NCI-H146 treated with DMSO at 0.1 percent for 48 hours (cell line): ENCODE results near the gene TMPRSS6.
A peak's percentile ranks its signal among the peaks of the same experiment; 100 is the strongest.

Experiments
- DNase-seq: peaks from one replicate; lab custom pipeline; 2025; ENCODE audit not compliant: unreplicated experiment; lab: John Stamatoyannopoulos, UW

The TMPRSS6 gene

DNA sequence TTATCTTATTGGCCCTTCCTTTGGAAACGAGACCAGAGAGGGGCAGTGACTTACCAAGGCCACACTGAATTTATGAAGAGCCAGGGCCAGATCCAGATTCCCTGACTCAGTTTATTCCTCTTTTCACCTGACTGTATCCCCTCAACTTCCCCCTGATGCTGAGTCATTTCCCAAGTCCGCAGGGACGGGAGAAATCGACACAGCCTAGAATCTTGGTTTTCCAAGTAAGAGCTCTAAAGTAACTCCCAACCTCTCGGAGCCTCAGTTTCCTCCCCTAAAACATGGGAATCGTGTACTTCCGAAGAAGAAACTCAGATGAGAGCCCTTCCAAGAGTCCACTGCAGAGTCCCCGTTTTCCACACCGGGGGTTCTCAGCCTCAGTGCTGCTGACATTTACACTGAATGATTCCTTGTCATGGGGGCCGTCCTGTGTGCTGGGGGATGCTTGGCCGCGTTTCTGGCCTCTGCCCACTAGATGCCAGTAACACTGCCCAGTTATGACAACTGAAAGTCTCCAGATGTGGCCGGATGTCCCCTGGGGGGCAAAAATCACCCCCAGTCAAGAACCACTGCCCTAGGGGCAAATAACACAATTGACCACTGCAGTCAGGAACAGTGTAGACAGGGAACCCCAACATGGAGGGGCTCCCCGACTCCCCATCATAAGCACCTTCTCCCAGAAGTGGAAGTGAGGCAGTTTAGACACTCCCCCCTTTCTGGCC is 78.8 kb downstream of the TMPRSS6 start:
- no peak for DNase-seq

DNA sequence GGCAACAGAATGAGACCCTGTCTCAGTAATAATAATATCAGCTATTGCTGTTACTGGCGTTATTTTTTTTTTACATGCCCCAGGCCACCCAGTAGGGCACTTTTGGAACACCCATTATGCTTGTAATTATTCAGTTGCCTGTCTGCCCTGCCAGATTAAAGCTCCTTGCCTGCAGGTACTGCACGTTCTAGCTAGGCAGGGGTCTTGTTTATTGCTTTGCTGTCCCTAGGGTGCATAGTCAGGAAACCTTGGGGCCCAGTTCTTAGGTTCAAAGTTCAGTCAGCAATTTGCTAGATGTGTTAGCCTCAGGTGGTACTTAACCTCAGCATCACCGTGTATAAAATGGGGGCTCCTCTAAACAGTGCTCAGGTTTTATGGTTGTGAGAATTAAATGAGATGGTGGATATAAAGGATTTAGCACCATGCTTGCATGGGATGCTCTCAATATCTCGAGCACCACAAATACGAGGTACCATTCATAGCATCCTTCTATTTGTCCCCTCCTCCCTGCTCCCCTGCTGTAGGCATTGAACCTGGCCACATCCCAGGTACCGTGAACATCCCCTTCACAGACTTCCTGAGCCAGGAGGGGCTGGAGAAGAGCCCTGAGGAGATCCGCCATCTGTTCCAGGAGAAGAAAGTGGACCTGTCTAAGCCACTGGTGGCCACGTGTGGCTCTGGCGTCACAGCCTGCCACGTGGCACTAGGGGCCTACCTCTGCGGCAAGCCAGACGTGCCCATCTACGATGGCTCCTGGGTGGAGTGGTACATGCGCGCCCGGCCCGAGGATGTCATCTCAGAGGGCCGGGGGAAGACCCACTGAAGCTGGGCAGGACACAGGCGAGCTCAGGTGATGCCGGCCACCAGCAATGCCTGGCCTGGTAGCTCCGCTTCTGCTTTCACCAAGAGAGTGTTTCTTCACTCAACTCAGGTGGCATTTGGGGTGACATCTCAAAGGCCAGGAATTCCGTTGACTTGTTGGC is 80.5 kb downstream of the TMPRSS6 start:
- DNase-seq, result no peak

DNA sequence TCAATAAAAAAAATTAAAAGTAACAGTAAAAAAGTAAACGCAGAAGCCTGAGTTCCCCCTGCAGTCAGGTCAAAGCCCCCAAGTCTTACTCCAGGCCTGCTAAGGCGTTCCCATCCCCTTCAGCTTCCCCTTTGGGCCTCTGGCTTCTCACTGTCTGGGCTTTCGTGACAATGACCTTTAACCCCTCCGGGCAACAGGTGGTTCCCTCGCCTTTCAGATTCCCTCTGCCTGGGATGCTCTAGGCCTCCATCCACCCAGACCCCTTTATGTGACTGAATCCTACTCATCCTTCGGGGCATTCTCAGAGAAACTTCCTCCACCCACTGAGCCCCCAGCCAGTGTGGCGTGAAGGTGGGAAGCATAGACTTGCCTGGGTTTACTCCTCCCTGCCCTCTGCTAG is 82.0 kb downstream of the TMPRSS6 start:
- DNase-seq, result no peak

DNA sequence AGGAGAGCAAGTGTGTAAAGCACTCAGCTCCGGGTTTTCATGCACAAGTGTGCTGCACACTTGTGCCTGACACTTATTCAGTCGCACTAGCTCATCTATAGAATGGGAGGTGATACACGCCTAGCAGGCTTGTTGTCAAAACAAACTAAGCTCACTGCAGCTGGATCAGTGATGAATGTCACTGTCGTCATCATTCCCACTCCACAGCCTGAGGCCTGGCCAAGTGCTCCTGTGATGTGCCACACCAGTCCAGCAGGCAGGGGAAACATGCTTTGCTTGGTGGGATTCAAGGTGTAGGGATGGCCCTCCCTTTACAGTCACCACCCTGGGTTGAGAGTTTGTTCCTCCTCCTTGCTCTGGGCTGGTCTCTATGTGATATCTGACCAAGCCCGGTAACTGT is 83.2 kb downstream of the TMPRSS6 start:
- no peak for DNase-seq

DNA sequence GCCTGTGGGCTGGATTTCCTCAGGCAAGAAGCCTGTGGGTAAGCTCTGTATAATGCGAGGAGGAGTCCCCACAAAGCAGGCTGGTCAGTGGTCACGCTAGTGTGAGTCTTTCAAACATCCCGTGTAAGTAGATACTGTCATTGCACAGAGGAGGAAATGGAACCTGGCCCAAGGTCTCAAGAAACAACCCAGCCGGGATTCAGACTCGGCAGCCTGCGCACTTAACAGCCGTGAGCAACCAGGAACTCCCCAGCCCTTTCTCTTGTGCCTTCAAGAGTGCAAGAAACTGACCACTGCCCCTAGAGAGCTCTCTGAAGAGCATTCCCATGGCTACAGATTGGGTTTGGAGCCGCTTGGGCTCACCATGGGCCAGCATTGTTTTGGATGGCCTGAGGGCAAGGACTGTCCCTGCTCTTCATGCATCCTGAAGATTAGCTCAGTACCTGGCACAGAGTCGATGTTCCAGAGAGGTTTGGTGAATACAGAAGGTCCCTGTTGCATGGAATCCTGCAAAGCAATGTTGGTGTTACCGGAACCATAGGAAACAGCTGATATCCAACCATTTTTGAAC is 83.9 kb downstream of the TMPRSS6 start:
- no peak for DNase-seq

DNA sequence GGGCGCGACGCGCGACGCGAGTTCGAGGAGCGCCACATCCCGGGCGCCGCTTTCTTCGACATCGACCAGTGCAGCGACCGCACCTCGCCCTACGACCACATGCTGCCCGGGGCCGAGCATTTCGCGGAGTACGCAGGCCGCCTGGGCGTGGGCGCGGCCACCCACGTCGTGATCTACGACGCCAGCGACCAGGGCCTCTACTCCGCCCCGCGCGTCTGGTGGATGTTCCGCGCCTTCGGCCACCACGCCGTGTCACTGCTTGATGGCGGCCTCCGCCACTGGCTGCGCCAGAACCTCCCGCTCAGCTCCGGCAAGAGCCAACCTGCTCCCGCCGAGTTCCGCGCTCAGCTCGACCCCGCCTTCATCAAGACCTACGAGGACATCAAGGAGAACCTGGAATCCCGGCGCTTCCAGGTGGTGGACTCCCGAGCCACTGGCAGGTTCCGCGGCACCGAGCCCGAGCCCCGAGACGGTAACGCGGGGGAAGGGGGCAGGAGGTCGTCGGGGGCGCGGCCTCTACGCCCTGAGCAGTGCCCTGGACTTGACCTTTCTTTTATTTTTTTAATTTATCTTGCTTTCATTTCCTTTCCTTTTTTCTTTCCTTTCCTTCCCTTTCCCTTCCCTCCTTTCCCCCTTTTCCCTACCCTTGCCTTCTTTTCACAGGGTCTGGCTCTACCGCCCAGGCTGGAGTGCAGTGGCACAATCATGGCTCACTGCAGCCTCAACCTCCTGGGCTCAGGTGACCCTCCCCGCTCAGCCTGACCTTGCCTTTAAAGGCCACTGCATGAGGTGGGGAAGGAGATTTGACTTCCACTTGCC is 85.0 kb downstream of the TMPRSS6 start:
- no peak for DNase-seq

DNA sequence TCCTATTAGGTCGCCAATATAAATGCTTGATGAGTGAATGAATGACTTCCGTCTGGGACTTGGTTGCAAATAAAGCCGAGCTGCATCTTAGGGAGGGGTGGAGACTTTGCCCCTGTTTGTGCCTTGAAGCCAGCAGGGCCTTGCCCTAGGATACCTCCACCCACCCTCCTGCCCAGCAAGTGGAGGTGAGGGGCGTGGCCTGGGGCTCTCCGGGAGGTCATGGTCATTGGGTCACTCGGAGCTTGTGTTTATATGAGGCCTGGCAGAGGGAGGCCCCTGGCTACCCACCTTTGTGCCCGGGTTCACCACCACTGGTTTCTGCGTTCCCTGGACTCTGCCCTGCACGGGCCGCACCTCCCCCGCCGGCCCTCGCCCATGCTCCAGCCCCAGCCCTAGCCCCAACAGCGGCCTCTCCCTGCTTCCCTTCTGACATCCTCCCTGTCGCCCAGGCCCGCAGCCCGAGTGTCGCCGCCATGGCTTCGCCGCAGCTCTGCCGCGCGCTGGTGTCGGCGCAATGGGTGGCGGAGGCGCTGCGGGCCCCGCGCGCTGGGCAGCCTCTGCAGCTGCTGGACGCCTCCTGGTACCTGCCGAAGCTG is 85.7 kb downstream of the TMPRSS6 start:
- no peak for DNase-seq

DNA sequence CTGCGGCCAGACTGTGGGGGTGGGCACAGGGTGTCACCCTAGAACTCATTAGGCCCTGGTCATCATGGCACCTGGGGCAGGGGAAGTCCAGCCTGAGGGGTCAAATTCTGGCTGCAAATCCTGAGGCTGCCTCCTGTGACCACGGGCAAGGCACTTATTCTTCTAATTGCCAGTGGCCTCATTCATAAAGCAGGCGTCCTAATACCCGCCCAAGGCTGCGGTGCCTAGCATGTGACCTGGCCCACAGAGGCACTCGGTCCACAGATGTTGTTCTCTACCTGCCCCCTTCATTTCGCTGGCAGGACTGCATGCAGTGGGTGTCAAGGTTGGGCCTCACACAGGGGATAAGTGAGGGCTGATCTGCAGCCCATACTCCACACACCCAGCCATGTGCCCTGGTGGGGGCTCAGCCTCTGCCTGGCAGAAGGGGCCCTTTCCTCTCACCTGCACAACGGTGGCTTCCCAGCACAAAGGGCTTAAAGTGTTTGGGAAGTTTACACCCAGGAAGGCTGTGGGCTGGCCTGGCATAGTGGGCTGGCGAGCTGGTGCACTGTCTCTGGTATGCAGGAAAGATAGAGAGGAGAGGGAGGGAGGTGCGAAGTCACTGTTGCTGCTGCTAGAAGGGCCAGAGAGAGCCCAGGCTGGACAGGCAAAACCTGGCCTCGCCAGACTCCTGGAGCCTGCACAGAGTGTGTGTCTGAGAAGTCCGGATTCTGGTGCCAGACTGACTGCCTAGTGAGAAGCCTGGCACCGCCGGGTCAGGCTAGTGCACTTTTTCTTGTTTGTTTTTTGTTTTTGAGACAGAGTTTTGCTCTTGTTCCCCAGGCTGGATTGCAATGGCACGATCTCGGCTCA is 86.8 kb downstream of the TMPRSS6 start:
- DNase-seq, result no peak

DNA sequence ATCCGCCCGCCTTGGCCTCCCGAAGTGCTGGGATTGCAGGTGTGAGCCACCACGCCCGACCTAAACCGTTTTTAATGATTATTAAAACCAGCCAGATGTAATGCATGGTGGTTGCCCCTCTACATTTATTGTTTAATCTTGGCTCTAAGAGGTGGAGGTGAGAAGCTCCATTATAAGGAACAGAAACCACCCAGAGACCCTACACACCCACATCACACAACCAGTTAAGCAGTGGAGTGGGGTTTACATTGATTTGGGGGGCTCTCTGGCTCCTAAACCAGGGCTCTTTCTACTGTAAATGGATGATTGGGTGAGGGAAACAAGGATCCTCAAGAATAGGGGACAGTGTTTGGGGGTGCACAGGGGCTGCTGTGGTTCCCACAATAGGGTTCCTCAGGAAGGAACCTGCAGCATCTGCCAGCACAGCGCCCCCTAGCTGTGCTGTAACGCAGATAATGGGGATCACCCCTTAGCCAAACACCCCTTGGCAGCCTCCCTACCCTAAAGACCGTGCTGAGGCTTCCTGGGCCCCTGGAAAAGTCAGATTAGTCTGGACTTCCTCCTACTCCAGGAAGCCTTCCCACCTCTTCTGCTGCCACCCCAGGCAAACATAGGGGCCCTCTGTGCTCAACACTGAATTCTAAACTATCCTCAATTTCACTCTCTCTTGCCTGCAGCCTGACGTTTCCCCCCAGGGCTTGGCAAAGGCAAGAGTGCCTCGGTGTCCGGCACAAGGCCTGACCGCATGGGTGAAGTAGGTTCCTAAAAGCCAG is 87.6 kb downstream of the TMPRSS6 start:
- DNase-seq, result no peak

DNA sequence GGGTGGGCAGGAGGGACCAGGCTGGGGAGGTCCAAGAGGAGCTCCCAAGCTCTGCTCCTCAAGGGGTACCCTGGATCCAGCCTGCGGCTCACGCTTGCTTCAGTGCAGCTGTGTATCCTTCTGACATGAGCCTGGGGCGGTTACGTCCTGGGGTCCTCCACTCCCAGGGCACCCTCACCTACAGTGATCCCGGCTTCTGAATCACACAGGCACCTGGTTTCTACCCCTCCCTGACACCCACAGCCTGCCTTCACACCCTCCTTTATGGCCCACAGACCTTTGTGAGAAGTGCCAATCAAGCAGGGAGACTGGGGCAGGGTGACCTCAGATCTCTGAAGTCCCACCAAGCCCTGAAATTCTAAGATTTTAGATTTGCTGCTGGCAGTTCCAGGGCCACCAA is 88.5 kb downstream of the TMPRSS6 start:
- DNase-seq, result no peak

DNA sequence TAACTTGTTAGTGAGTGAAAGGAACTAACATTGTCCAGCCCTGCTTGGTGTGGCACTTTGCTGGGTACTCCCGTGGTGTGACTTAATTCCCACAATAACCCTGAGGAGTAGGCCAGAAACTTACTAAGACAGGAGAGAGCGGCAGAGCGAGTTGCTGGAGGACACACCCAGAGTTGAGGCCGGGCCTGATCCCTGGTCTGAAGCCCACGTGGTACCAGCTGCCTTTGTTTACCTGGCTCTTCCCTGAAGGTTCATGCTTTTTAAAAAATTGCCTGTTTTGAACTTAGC is 89.4 kb downstream of the TMPRSS6 start:
- DNase-seq, result no peak

DNA sequence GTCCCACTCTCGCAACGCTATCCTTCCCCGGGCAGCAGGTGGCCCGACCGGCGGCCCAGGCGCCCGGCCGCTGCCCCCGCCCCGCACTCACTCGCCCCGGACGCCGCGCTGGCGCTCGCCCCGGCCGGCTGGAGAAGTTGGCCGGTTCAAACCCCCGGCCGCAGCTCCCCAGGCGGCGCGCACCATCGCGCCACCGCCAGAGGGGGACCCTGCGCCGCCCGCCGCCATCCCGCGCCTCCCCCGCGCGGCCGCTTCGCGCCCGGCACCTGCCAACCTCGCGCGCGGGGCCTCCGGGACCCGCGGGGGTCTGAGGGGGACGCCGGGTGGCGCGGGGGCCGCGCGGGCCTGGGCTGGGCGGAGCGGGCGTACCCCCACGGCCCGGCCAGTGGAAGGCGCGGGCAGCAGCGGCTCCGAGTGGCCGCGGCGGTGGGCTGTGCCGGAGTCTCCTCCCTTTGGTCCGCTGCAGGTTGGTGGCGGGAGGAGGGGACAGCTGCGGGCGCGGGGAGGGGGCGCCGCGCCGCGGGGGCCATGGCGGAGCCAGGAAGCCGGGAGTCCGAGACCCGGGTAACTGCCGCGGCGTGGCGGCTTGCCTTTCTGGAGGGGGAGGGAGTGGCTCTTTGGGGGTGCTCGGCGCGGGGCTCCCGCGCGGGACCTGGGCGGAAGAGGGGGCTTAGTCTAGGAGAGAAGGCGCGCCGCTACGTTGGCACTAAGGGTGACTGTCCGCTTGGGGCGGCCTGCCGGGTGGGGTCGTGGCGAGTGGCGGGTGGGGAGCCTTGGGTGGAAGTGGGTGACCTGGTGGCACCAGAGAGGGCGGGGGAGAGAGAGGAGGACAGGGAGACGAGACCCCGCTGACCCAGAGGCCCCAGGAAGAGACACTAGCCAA is 90.0 kb downstream of the TMPRSS6 start, which contains the start of the genes MPST and TST:
TSS of gene MPST (plus strand) at position 434 of the 883 bp plus-strand sequence. CDS start at position 529, 95 bp downstream.
TSS of gene TST (minus strand) at position 139 of the 883 bp plus-strand sequence. CDS start 715 bp downstream, outside the sequence.
- DNase-seq, result peak; percentile 21

DNA sequence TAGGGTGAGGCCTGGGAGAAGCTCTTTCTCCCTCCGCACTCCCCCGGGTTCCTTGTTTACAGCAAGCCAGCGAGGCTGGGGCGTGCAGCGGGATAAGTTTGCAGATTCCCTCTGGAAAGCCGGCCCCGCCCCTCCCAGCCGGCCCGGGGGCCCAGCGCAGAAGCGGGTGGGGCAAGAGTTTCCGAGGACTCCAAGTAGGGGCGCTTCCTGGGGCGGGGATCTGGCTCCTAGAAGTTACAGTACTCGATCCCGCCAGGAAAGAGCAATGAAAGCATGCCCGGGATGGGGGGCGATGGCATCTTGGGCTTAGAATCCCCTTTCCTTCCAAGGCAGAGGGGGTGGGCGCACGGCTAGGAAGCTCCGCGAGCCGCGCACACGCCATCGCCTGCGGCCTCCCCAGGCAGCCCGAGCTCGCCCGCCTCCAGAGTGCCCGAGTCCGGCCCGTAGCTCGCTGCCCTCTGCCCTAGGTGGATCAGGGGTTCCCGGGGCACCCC is 90.7 kb downstream of the TMPRSS6 start:
- no peak for DNase-seq

DNA sequence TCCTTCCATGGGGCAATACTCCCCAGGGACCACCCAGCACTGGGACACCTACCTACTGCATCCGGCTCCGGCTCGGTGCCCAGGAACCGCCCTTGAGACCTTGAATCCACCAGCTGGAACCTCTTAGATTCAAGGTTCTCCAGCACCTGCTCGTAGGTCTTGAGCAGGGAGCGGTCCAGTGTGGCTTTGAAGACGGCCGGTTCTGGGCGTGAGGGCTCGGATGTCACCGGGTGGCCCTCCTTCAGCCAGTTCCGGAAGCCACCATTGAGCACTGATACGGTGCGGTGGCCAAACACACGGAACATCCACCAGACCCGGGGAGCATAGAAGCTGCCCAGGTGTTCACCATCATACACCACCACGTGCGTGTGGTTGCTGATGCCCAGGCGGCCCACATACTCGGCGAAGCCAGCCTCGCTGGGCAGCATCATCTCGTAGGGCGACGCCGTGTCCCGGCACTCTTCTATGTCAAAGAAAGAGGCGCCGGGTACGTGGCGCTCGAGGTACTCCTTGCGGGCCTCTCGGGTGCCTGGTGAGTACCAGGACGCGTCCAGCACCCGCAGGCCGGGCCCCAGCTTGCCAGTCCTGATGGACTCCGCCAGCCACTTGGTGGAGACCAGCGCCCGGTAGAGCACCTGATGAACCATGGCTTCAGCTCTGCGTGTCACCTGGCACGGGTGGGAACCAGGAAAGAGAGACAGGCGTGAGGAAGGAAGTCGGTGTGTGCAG is 91.3 kb downstream of the TMPRSS6 start:
- no peak for DNase-seq

DNA sequence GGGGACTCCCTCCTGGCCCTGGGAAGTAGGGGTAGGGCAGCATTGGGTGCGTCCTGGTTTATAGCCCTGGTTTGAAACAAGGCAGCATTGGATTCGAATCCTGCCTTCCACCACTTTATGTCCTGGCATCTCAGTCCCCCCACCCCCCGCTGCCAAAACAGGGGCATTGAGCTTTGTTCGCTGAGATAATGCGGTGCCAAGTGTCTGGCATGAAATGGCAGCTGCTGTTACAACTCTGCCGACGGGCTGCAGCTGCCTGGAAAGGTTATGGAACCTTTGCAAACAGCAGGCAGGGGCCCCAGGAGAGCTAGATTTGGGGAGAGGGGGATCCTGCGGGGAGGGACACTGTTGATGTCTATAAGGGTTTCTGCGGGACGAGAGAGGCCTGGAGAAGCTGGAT is 92.2 kb downstream of the TMPRSS6 start:
- DNase-seq, result no peak

DNA sequence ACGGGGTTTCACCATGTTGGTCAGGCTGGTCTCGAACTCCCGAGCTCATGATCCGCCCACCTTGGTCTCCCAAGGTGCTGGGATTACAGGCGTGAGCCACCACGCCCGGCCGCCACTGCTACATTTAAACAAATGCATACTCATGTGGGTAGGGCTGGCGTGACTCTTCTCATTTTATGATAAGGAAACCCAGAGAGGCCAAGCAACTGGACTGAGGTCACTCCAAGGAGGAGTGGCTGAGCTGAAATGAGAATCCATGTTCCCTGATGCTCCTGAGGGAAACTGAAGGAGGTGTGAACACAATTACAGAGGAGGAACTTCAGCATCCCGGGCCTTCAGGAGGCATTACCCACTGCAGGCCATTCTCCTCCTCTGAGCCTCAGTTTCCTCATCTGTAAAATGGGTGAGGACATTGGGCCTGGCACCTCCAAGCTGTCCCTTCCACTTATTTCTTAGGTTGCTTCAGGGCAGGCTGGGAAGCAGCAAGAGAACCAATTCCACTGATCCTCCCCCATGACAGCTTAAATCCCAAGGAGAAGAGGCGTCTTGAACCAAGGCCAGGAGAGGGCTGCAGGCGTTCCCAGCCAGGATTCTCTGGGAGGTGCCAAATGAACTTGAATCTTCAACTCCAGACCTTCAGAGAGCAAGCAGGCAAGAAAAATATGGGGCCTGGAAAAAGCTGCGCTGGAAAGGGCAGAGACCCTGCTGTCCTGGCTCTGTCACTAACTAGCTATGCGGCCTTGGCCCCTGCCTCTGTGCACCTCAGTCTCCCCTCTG is 93.2 kb downstream of the TMPRSS6 start:
- DNase-seq, result no peak

DNA sequence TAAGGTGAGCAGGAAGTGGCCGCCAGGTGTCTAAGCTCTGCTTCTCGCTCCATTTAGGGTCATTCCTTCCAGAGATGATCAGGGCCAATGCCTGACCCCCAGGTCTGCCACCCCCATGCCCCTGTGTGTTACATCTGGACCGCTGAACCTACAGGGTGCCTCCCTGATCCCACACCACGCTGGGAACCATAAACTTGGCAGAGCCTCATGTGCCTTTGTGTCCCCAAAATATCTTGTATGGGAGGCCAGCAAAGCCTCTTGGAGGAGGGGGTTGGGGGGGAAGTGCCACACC is 94.0 kb downstream of the TMPRSS6 start:
- no peak for DNase-seq
